ENCODE measurements around the gene MDFIC. TPM values are rescaled to one million over a fixed set of nuclear protein-coding genes. Genes with fewer than 3 reads are reported as not detected.

Gene MDFIC
- polyA plus RNA-seq, 1 donor (not counting 4 experiments of a cell fraction or from before 2014, with no cell fraction given): 8.5 TPM

DNA sequence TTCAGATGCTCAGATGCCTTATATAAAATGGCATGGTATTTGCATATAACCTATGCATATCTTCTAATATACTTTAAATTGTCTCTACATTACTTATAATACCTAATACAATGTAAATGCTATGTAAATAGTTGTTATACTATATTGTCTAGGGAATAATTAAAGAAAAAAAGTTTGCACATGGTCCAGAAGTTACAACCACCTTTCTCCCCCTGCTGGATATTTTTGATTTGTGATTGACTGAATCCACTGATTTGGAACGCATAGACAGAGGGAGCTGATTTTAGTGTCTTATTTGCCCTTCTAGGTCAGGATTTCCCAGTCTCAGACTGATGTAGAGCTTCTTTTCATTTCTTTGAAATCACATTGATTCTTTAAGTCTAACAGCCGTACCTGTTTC is 31.8 kb downstream of the MDFIC start:
- Histone ChIP-seq H3K4me2 (ENCODE audit: control insufficient read depth, extremely low read depth, insufficient read depth, low read depth, low read length) (no peak overlapping the region), H3K36me3 (ENCODE audit: control insufficient read depth in 2 of 2, extremely low read depth in 1 of 2, insufficient read depth in 2 of 2, low read length in 2 of 2) (no peaks in the 10 kb centered on the region), H3K27ac (ENCODE audit: control insufficient read depth, insufficient read depth, low read length) (no peak overlapping the region), H3K27me3 (ENCODE audit: control insufficient read depth, extremely low read depth, insufficient read depth, low read length) (no peaks in the 10 kb centered on the region), H3K9me1 (ENCODE audit: control insufficient read depth, extremely low read depth, insufficient read depth, low read length) (no peaks in the 10 kb centered on the region), H3K9ac (ENCODE audit: control insufficient read depth, extremely low read depth, insufficient read depth, low read length) (no peak overlapping the region), H3K4me1 (ENCODE audit: control insufficient read depth, extremely low read depth, insufficient read depth, low read length) (no peaks in the 10 kb centered on the region), H2AFZ (ENCODE audit: control insufficient read depth, low read length) (no peak overlapping the region), H4K20me1 (ENCODE audit: control insufficient read depth, extremely low read depth, insufficient read depth, low read length) (no peaks in the 10 kb centered on the region), H3K9me3 (ENCODE audit: control insufficient read depth, low read depth, low read length) (no peaks in the 10 kb centered on the region), H3K4me3 (ENCODE audit: control insufficient read depth in 2 of 3, extremely low read depth in 1 of 3, insufficient read depth in 2 of 3, low read depth in 1 of 3, low read length in 3 of 3) (no peak overlapping the region), H3K79me2 (ENCODE audit: control insufficient read depth, insufficient read depth, low read length) (no peaks in the 10 kb centered on the region)
- no peak for TF ChIP-seq EZH2 (IDR thresholded peaks at IDR 0.05; ENCODE audit: low read length)
- TF ChIP-seq, protein P1, sequence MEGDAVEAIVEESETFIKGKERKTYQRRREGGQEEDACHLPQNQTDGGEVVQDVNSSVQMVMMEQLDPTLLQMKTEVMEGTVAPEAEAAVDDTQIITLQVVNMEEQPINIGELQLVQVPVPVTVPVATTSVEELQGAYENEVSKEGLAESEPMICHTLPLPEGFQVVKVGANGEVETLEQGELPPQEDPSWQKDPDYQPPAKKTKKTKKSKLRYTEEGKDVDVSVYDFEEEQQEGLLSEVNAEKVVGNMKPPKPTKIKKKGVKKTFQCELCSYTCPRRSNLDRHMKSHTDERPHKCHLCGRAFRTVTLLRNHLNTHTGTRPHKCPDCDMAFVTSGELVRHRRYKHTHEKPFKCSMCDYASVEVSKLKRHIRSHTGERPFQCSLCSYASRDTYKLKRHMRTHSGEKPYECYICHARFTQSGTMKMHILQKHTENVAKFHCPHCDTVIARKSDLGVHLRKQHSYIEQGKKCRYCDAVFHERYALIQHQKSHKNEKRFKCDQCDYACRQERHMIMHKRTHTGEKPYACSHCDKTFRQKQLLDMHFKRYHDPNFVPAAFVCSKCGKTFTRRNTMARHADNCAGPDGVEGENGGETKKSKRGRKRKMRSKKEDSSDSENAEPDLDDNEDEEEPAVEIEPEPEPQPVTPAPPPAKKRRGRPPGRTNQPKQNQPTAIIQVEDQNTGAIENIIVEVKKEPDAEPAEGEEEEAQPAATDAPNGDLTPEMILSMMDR (optimal IDR thresholded peaks at IDR 0.05 in 1 of 3, IDR thresholded peaks at IDR 0.05 in 1 of 3, conservative IDR thresholded peaks at IDR 0.05 in 1 of 3; ENCODE audit: extremely low read depth in 1 of 3, insufficient read depth in 2 of 3, low read length in 3 of 3): no peak
- no peak for DNase-seq (ENCODE audit: low read depth, low spot score)
- no peak for FAIRE-seq
- dilution Hi-C loops (cut with MboI; ENCODE audit: extremely low pct_ligation_motif_present, low sequenced_read_pairs): no loop called here

DNA sequence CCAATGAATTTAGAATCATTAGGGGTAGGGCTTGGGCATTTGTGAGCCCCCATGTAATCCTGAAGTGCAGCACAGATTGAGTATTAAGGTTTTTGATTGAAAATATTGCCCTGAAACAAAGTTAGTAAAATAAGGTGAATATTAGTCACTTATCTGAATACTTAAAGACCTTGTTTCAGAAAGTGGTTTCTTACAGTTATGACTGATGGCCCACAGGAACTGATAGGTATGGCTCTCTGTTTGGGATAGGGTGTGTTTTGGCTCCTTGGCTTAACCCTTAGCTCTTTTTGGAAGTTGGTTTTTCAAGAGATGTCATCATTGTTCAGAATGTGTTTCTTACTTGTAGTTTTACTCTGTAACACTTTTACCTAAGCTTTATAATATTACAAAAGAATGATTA is 34.8 kb downstream of the MDFIC start:
- Histone ChIP-seq H3K36me3 (ENCODE audit: control insufficient read depth in 2 of 2, extremely low read depth in 1 of 2, insufficient read depth in 2 of 2, low read length in 2 of 2) (no peaks in the 10 kb centered on the region), H3K9me1 (ENCODE audit: control insufficient read depth, extremely low read depth, insufficient read depth, low read length) (no peaks in the 10 kb centered on the region), H4K20me1 (ENCODE audit: control insufficient read depth, extremely low read depth, insufficient read depth, low read length) (no peaks in the 10 kb centered on the region), H3K9me3 (ENCODE audit: control insufficient read depth, low read depth, low read length) (no peaks in the 10 kb centered on the region), H3K9ac (ENCODE audit: control insufficient read depth, extremely low read depth, insufficient read depth, low read length) (no peak overlapping the region), H3K27ac (ENCODE audit: control insufficient read depth, insufficient read depth, low read length) (no peak overlapping the region), H3K79me2 (ENCODE audit: control insufficient read depth, insufficient read depth, low read length) (no peaks in the 10 kb centered on the region), H3K4me2 (ENCODE audit: control insufficient read depth, extremely low read depth, insufficient read depth, low read depth, low read length) (no peak overlapping the region), H2AFZ (ENCODE audit: control insufficient read depth, low read length) (no peak overlapping the region), H3K4me1 (ENCODE audit: control insufficient read depth, extremely low read depth, insufficient read depth, low read length) (no peaks in the 10 kb centered on the region), H3K27me3 (ENCODE audit: control insufficient read depth, extremely low read depth, insufficient read depth, low read length) (no peaks in the 10 kb centered on the region), H3K4me3 (ENCODE audit: control insufficient read depth in 2 of 3, extremely low read depth in 1 of 3, insufficient read depth in 2 of 3, low read depth in 1 of 3, low read length in 3 of 3) (no peak overlapping the region)
- no peak for DNase-seq (ENCODE audit: low read depth, low spot score)
- dilution Hi-C loops (cut with MboI; ENCODE audit: extremely low pct_ligation_motif_present, low sequenced_read_pairs): no loop called here
- no peak for TF ChIP-seq EZH2 (IDR thresholded peaks at IDR 0.05; ENCODE audit: low read length)
- TF ChIP-seq, protein P1 (optimal IDR thresholded peaks at IDR 0.05 in 1 of 3, IDR thresholded peaks at IDR 0.05 in 1 of 3, conservative IDR thresholded peaks at IDR 0.05 in 1 of 3; ENCODE audit: extremely low read depth in 1 of 3, insufficient read depth in 2 of 3, low read length in 3 of 3): no peak
- FAIRE-seq: no peak

Measured in keratinocyte (primary cell).